Parathyroid adenoma (tissue), 2 donors: ENCODE measurements around the gene MAGEA9.
"Not testable (repeated sequence)": the region's sequence is repeated elsewhere in the genome, so short reads cannot be mapped to it uniquely, and the experiment has no call there.

Experiments used
- H2AFZ ChIP-seq: fragments of 300-600 bp; sonication (generic); one replicate; pipeline ENCODE4 v1.7.0; 2017; ENCODE audit warnings: antibody characterized with exemption, mild to moderate bottlenecking
- H3K27ac ChIP-seq: fragments of 300-600 bp; sonication (generic); one replicate; pipeline ENCODE4 v1.7.0; 2017
- H3K27me3 ChIP-seq: fragments of 300-600 bp; sonication (generic); one replicate; pipeline ENCODE4 v1.7.0; 2017; ENCODE audit warnings: low read length; ENCODE audit not compliant: control insufficient read depth, insufficient read depth
- H3K36me3 ChIP-seq: fragments of 300-600 bp; sonication (generic); one replicate; pipeline ENCODE4 v1.7.0; 2017; ENCODE audit warnings: low read length; ENCODE audit not compliant: control insufficient read depth, insufficient read depth
- H3K4me1 ChIP-seq: fragments of 300-600 bp; sonication (generic); one replicate; pipeline ENCODE4 v1.7.0; 2017; ENCODE audit warnings: control low read depth
- H3K4me2 ChIP-seq: fragments of 300-600 bp; sonication (generic); one replicate; pipeline ENCODE4 v1.7.0; 2017; ENCODE audit warnings: low read length
- H3K4me3 ChIP-seq: fragments of 300-600 bp; sonication (generic); one replicate; pipeline ENCODE4 v1.7.0; 2017; ENCODE audit warnings: low read depth, low read length
- H3K79me2 ChIP-seq: fragments of 300-600 bp; sonication (generic); one replicate; pipeline ENCODE4 v1.7.0; 2017; ENCODE audit warnings: control low read depth
- H3K9ac ChIP-seq: fragments of 300-600 bp; sonication (generic); one replicate; pipeline ENCODE4 v1.7.0; 2017; ENCODE audit warnings: mild to moderate bottlenecking
- H3K9me3 ChIP-seq: fragments of 300-600 bp; sonication (generic); one replicate; pipeline ENCODE4 v1.7.0; 2017; ENCODE audit warnings: low read length; ENCODE audit not compliant: control insufficient read depth
- TF ChIP-seq, protein P1 (sequence below): fragments of 300-600 bp; sonication (generic); IDR thresholded peaks from one replicate; pipeline ENCODE4 v1.7.0; 2017; ENCODE audit warnings: antibody characterized with exemption, mild to moderate bottlenecking
- donor health status: primary hyperparathyroidism.

Gene MAGEA9

DNA sequence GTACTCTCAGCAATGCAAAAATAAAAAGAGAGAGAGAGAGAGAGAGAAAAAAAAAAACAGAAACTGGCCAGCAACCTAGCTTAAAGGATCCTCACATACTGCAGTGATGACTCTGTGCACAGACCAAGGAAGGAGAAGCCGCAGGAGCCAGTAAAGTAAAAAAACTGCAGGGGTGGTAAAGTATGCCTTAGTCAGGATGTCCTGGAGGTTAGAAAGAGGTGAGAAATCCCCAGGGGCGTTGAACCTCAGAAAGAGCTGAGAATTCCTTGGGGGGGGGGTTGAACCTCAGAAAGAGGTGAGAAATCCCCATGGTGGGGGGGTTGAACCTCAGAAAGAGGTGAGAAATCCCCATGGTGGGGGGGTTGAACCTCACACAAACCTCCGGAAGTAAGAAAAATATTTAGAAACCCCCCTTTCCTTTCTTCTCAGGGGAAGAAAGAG is 48.0 kb downstream of the MAGEA9 start:
- Histone ChIP-seq H3K9me3 (no peaks in the 10 kb centered on the region), H3K9ac (no peak overlapping the region), H3K36me3 (no peaks in the 10 kb centered on the region), H2AFZ (peak overlapping the region; percentile 78), H3K27me3 (no peaks in the 10 kb centered on the region), H3K4me3 (no peak overlapping the region), H3K79me2 (no peaks in the 10 kb centered on the region), H3K4me1 (no peaks in the 10 kb centered on the region), H3K4me2 (no peak overlapping the region), H3K27ac (no peak overlapping the region)
- TF ChIP-seq, protein P1, sequence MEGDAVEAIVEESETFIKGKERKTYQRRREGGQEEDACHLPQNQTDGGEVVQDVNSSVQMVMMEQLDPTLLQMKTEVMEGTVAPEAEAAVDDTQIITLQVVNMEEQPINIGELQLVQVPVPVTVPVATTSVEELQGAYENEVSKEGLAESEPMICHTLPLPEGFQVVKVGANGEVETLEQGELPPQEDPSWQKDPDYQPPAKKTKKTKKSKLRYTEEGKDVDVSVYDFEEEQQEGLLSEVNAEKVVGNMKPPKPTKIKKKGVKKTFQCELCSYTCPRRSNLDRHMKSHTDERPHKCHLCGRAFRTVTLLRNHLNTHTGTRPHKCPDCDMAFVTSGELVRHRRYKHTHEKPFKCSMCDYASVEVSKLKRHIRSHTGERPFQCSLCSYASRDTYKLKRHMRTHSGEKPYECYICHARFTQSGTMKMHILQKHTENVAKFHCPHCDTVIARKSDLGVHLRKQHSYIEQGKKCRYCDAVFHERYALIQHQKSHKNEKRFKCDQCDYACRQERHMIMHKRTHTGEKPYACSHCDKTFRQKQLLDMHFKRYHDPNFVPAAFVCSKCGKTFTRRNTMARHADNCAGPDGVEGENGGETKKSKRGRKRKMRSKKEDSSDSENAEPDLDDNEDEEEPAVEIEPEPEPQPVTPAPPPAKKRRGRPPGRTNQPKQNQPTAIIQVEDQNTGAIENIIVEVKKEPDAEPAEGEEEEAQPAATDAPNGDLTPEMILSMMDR, result no peak

DNA sequence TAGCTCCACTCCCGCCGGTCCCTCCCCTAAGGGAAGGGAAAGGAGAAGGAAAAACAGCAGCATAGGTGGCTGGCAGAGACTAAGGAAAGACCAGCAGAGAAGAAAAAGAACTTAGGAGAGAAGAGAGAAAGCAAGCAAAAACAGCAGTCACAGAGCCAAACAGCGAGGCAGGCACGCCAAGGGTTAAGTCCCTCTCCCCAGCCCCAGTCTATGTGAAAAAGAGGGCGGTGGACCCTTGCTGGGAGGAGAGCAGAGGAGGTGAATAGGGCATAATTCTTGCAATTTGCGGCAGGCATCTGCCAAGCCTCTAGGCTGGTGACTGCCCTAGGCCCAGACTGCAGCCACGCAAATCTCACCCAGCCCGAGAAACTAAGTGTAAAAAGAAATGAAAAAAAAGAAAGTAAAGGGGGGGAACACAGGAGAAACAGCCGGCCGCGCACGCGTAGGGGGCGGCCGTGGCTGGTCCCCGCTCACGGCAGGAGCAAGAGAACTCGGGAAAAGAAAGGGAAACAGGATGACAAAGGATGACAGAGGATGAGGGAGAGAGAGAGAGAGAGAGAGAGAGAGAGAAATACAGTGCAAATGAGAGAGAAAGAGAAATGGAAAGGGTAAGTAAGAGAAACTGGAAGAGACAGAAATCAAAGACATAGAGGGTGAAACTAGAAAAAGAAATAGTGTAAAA is 48.6 kb downstream of the MAGEA9 start:
- Histone ChIP-seq H3K4me2 (no peak overlapping the region), H3K4me1 (no peaks in the 10 kb centered on the region), H3K79me2 (no peaks in the 10 kb centered on the region), H3K27me3 (no peaks in the 10 kb centered on the region), H3K27ac (no peak overlapping the region), H3K9me3 (no peaks in the 10 kb centered on the region), H2AFZ (peak overlapping the region; percentile 78), H3K9ac (no peak overlapping the region), H3K36me3 (no peaks in the 10 kb centered on the region), H3K4me3 (no peak overlapping the region)
- TF ChIP-seq, protein P1, result no peak

GRCh38 chrX:149831473-149831872 is 49.7 kb downstream of the MAGEA9 start:
- no peaks in the 10 kb centered on the region for H3K9me3 ChIP-seq
- no peaks in the 10 kb centered on the region for H3K79me2 ChIP-seq
- H3K4me1 ChIP-seq, result no peaks in the 10 kb centered on the region
- no peaks in the 10 kb centered on the region for H3K36me3 ChIP-seq
- H3K27ac ChIP-seq, result no peak overlapping the region
- H3K4me2 ChIP-seq, result no peak overlapping the region
- H3K4me3 ChIP-seq, result no peak overlapping the region
- no peak overlapping the region for H3K9ac ChIP-seq
- no peaks in the 10 kb centered on the region for H3K27me3 ChIP-seq
- TF ChIP-seq, protein P1, result no peak
- no peak overlapping the region for H2AFZ ChIP-seq

- not testable (repeated sequence) for H3K27ac ChIP-seq, H3K27me3 ChIP-seq, H3K4me3 ChIP-seq, H3K4me1 ChIP-seq, H3K4me2 ChIP-seq, H2AFZ ChIP-seq, H3K9ac ChIP-seq, H3K79me2 ChIP-seq, H3K9me3 ChIP-seq, H3K36me3 ChIP-seq
These were observed 55.0 kb downstream of the MAGEA9 start for GRCh38 chrX:149836728-149837127.

GRCh38 chrX:149837167-149837566 is 55.4 kb downstream of the MAGEA9 start:
- no peaks in the 10 kb centered on the region for H3K36me3 ChIP-seq
- TF ChIP-seq, protein P1, result no peak

More at GRCh38 chrX:149837167-149837566, 55.4 kb downstream of the MAGEA9 start:
- Histone ChIP-seq H3K4me2 (no peak overlapping the region), H3K79me2 (no peaks in the 10 kb centered on the region), H3K4me3 (no peak overlapping the region), H3K27me3 (no peaks in the 10 kb centered on the region), H3K9me3 (no peaks in the 10 kb centered on the region), H3K4me1 (no peaks in the 10 kb centered on the region), H3K27ac (no peak overlapping the region), H2AFZ (no peak overlapping the region), H3K9ac (no peak overlapping the region)
